GM18858 (cell line): ENCODE measurements around the gene ANKRD13C.
"Not testable (repeated sequence)": the region's sequence is repeated elsewhere in the genome, so short reads cannot be mapped to it uniquely, and the experiment has no call there.

Source experiments
- ATAC-seq: cut with Tn5 transposase; IDR thresholded peaks from one replicate; pipeline ENCODE4 v1.9.1; 2021; ENCODE audit not compliant: unreplicated experiment

The ANKRD13C gene

GRCh38 chr1:70360321-70360720 is 5.8 kb upstream of the ANKRD13C start:
- ATAC-seq: no peak

GRCh38 chr1:70358921-70359564 is 4.5 kb upstream of the ANKRD13C start:
- peak; percentile 55 for ATAC-seq

- no peak for ATAC-seq
Observed at GRCh38 chr1:70355920-70356319, 1.4 kb upstream of the ANKRD13C start.

GRCh38 chr1:70355111-70355407 is 537 bp upstream of the ANKRD13C start:
- no peak for ATAC-seq

GRCh38 chr1:70353601-70354331 is 756 bp downstream of the ANKRD13C start:
- peak; percentile 12 for ATAC-seq

GRCh38 chr1:70353044-70353443 is 1.5 kb downstream of the ANKRD13C start:
- ATAC-seq: no peak

GRCh38 chr1:70349799-70350198 is 4.7 kb downstream of the ANKRD13C start:
- ATAC-seq: not testable (repeated sequence)

GRCh38 chr1:70348399-70349165 is 5.9 kb downstream of the ANKRD13C start:
- ATAC-seq: no peak

- not testable (repeated sequence) for ATAC-seq
Observed at GRCh38 chr1:70339644-70340043, 14.9 kb downstream of the ANKRD13C start.

- ATAC-seq: no peak
Observed at GRCh38 chr1:70336050-70336449, 18.5 kb downstream of the ANKRD13C start.

GRCh38 chr1:70334436-70334835 is 20.1 kb downstream of the ANKRD13C start:
- ATAC-seq: no peak

- no peak for ATAC-seq
Observed at GRCh38 chr1:70333245-70333644, 21.3 kb downstream of the ANKRD13C start.

GRCh38 chr1:70331962-70332361 is 22.6 kb downstream of the ANKRD13C start:
- ATAC-seq: no peak

GRCh38 chr1:70327306-70328076 is 27.0 kb downstream of the ANKRD13C start:
- no peak for ATAC-seq

GRCh38 chr1:70324683-70325082 is 29.8 kb downstream of the ANKRD13C start:
- no peak for ATAC-seq

- ATAC-seq: no peak
Observed at GRCh38 chr1:70319750-70320149, 34.8 kb downstream of the ANKRD13C start.

GRCh38 chr1:70318191-70318590 is 36.3 kb downstream of the ANKRD13C start:
- no peak for ATAC-seq

- ATAC-seq: no peak
Observed at GRCh38 chr1:70317087-70317486, 37.4 kb downstream of the ANKRD13C start.

GRCh38 chr1:70315782-70316181 is 38.7 kb downstream of the ANKRD13C start:
- no peak for ATAC-seq

- no peak for ATAC-seq
Observed at GRCh38 chr1:70314706-70315304, 39.7 kb downstream of the ANKRD13C start.

GRCh38 chr1:70311369-70311768 is 43.2 kb downstream of the ANKRD13C start:
- no peak for ATAC-seq
